CD4-positive, alpha-beta T cell (primary cell): Measurements from ENCODE around the gene CPEB1. TPM values are rescaled to one million over a fixed set of nuclear protein-coding genes. Genes with fewer than 3 reads are reported as not detected.

Source experiments
- ATAC-seq: fragments of 200-7000 bp; cut with Tn5 transposase; one replicate; pipeline ENCODE4 v1.10.0; 2022; ENCODE audit warnings: mild to moderate bottlenecking; ENCODE audit not compliant: poor library complexity
- CTCF ChIA-PET: fragments of 350-600 bp; sonication (Branson Sonifier 250); formaldehyde crosslinking; loops from one replicate; lab custom pipeline; 2021; ENCODE audit warnings: antibody characterized with exemption, inconsistent platforms; lab: Charles Lee
- POLR2A ChIA-PET: fragments of 350-600 bp; sonication (Branson Sonifier 250); formaldehyde crosslinking; loops from one replicate; lab custom pipeline; 2021; ENCODE audit warnings: antibody characterized with exemption, inconsistent platforms; lab: Charles Lee
- DNase-seq, 14 experiments: peaks; one replicate each; pipeline ENCODE4 v3.0.0-alpha.2; 2013 to 2020; ENCODE audit warnings: mixed read lengths in 2 of 14
- H3K27ac ChIP-seq, 2 donors: one replicate each; pipeline versions ENCODE4 v1.5.1 to v1.7.0; 2013; ENCODE audit warnings: low read length in 2 of 2, low read depth in 1 of 2, mild to moderate bottlenecking in 1 of 2
- H3K27me3 ChIP-seq, 2 experiments: 1 replicate in 1 of 2; 2 replicates in 1 of 2; pipeline versions ENCODE4 v1.6.1 to v1.7.0; 2013; ENCODE audit warnings: low read length in 2 of 2, control low read depth in 1 of 2, mild to moderate bottlenecking in 1 of 2, moderate library complexity in 1 of 2; ENCODE audit not compliant: insufficient read depth in 2 of 2, control insufficient read depth in 1 of 2
- H3K36me3 ChIP-seq: one replicate; pipeline ENCODE4 v1.6.1; 2013; ENCODE audit warnings: low read length, control low read depth; ENCODE audit not compliant: insufficient read depth
- H3K4me1 ChIP-seq: one replicate; pipeline ENCODE4 v1.6.1; 2013; ENCODE audit warnings: low read length, control low read depth; ENCODE audit not compliant: insufficient read depth
- H3K4me3 ChIP-seq: one replicate; pipeline ENCODE4 v1.5.1; 2013; ENCODE audit warnings: mild to moderate bottlenecking, low read length, moderate library complexity
- H3K9me3 ChIP-seq, 2 experiments: 1 replicate in 1 of 2; 2 replicates in 1 of 2; pipeline versions ENCODE4 v1.6.1 to v1.7.0; 2013; ENCODE audit warnings: low read length in 2 of 2, mild to moderate bottlenecking in 2 of 2, control low read depth in 1 of 2, moderate library complexity in 1 of 2; ENCODE audit not compliant: control insufficient read depth in 1 of 2, insufficient read depth in 1 of 2
- H3K27ac Mint-ChIP-seq: one replicate; pipeline ENCODE4 v1.8.0; 2020; ENCODE audit warnings: mixed read lengths
- H3K27me3 Mint-ChIP-seq: one replicate; pipeline ENCODE4 v1.8.0; 2021; ENCODE audit warnings: mixed read lengths
- H3K36me3 Mint-ChIP-seq: one replicate; pipeline ENCODE4 v1.8.0; 2021; ENCODE audit warnings: low read depth, mixed read lengths
- H3K4me1 Mint-ChIP-seq: one replicate; pipeline ENCODE4 v1.8.0; 2021; ENCODE audit warnings: low read depth, mixed read lengths
- H3K4me3 Mint-ChIP-seq: one replicate; pipeline ENCODE4 v1.8.0; 2020; ENCODE audit warnings: mild to moderate bottlenecking, mixed read lengths
- H3K9me3 Mint-ChIP-seq: one replicate; pipeline ENCODE4 v1.8.0; 2020; ENCODE audit warnings: mixed read lengths
- intact Hi-C, 2 experiments: fragments of 100-400 bp; cut with DNase I in 1 of 2; cut with micrococcal nuclease in 1 of 2; formaldehyde crosslinking; loops; one replicate each; pipeline versions ENCODE4 v1.15.1 to v1.9.0; 2023 to 2025; cut with DNase I, micrococcal nuclease
- total RNA-seq, 174 experiments: library from RNA in 2 of 174; stranded (reverse) in 2 of 174; gene quantifications; one replicate each; pipeline ENCODE4 v1.2.3 and lab custom pipeline; 2021 to 2026
- TF ChIP-seq, protein P1 (sequence below): fragments of 200-600 bp; IDR thresholded peaks from one replicate; pipeline ENCODE4 v1.8.0; 2022; ENCODE audit warnings: antibody characterized with exemption, mild to moderate bottlenecking

Gene CPEB1
- total RNA-seq, 2 experiments from 2014 or later: 0.19 to 0.61 TPM

GRCh38 chr15:82553846-82554245 lies 93.3 kb downstream of the CPEB1 start:
- no peaks in the 10 kb centered on the region for H3K36me3 Mint-ChIP-seq
- H3K27me3 Mint-ChIP-seq: peaks cover 4% of the 10 kb centered on the region
- intact Hi-C loops: no loop called here
- CTCF ChIA-PET: no interaction called here
- Histone ChIP-seq H3K9me3 (no peaks in the 10 kb centered on the region), H3K27me3 (no peaks in the 10 kb centered on the region), H3K4me1 (no peaks in the 10 kb centered on the region), H3K4me3 (no peak overlapping the region), H3K36me3 (no peaks in the 10 kb centered on the region), H3K27ac (no peak overlapping the region)
- DNase-seq (no peak), ATAC-seq (no peak)
- POLR2A ChIA-PET: no interaction called here
- no peaks in the 10 kb centered on the region for H3K4me1 Mint-ChIP-seq
- H3K4me3 Mint-ChIP-seq: no peak overlapping the region
- H3K27ac Mint-ChIP-seq: no peak overlapping the region
- no peaks in the 10 kb centered on the region for H3K9me3 Mint-ChIP-seq
- TF ChIP-seq, protein P1, sequence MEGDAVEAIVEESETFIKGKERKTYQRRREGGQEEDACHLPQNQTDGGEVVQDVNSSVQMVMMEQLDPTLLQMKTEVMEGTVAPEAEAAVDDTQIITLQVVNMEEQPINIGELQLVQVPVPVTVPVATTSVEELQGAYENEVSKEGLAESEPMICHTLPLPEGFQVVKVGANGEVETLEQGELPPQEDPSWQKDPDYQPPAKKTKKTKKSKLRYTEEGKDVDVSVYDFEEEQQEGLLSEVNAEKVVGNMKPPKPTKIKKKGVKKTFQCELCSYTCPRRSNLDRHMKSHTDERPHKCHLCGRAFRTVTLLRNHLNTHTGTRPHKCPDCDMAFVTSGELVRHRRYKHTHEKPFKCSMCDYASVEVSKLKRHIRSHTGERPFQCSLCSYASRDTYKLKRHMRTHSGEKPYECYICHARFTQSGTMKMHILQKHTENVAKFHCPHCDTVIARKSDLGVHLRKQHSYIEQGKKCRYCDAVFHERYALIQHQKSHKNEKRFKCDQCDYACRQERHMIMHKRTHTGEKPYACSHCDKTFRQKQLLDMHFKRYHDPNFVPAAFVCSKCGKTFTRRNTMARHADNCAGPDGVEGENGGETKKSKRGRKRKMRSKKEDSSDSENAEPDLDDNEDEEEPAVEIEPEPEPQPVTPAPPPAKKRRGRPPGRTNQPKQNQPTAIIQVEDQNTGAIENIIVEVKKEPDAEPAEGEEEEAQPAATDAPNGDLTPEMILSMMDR: no peak

DNA sequence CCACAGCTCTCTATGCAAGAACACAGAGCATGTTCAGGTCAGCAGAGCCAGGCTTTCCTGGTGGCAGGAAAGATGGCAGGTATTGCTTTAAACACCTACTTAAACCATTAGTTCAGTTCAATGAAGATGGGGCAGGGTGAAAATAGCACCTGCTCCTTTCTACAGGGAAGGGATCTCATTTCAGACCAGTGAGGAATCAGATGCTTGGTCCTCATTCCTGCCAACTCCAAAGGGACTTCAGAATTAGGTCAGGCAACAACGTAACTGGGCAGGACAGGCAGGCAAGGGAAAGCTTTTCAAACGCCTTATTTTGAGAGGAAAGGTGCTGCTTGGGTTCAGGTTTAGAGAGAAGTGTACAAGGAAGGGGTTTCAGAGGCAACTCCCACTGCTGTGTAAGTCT lies 94.3 kb downstream of the CPEB1 start:
- Mint-ChIP-seq H3K9me3 (no peaks in the 10 kb centered on the region), H3K36me3 (no peaks in the 10 kb centered on the region), H3K4me3 (no peak overlapping the region), H3K4me1 (no peaks in the 10 kb centered on the region), H3K27ac (no peak overlapping the region), H3K27me3 (peaks cover 4% of the 10 kb centered on the region)
- H3K9me3 ChIP-seq: no peaks in the 10 kb centered on the region
- no peak overlapping the region for H3K4me3 ChIP-seq
- intact Hi-C loops: no loop called here
- H3K36me3 ChIP-seq: no peaks in the 10 kb centered on the region
- no peak for DNase-seq
- ChIA-PET CTCF (no interaction called here), POLR2A (no interaction called here)
- no peak for ATAC-seq
- TF ChIP-seq, protein P1: no peak
- H3K4me1 ChIP-seq: no peaks in the 10 kb centered on the region
- H3K27me3 ChIP-seq: no peaks in the 10 kb centered on the region
- H3K27ac ChIP-seq: no peak overlapping the region

DNA sequence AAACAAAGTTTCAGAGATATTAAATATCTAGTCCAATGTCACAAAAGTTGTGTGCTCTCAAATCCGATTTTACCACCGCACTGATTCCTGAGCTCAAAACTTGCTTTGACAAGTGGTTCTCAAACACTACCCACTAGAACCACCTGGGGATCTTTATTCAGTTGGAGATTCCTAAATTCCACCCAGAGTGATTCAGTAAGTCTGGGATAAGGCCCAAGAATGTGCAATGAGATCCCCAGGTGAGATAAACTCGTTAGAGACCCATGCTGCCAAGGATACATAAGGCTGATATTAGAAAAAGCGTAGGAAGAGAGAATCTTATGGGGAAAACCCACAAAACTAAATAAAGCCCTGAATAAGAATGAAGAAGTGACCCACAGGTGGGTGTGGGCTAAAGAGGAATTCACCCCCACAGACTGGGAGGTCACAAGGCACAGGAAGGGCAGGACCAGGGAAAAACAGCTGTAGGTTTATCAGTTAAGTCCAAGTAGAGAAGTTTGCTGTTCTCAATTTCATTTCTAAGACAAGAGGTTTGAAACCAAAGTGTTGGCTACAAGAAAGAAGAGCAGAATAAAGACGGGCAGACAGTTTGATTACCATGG lies 95.4 kb downstream of the CPEB1 start:
- no peak overlapping the region for H3K27ac Mint-ChIP-seq
- POLR2A ChIA-PET: interaction anchor here (1.1 kb wide), 1 partner anchor 10 kb away, joined by 4 read pairs; no protein-coding TSS in a partner anchor
- no peaks in the 10 kb centered on the region for H3K36me3 ChIP-seq
- peaks cover 2% of the 10 kb centered on the region for H3K27me3 Mint-ChIP-seq
- TF ChIP-seq, protein P1: no peak
- CTCF ChIA-PET: interaction anchor here (0.9 kb wide), 1 partner anchor 14 kb away, joined by 3 read pairs; no protein-coding TSS in a partner anchor
- H3K27ac ChIP-seq: no peak overlapping the region
- no peaks in the 10 kb centered on the region for H3K4me1 ChIP-seq
- no peak overlapping the region for H3K4me3 ChIP-seq
- no peaks in the 10 kb centered on the region for H3K9me3 ChIP-seq
- no peak for DNase-seq
- no peaks in the 10 kb centered on the region for H3K36me3 Mint-ChIP-seq
- H3K27me3 ChIP-seq: no peaks in the 10 kb centered on the region
- no peak overlapping the region for H3K4me3 Mint-ChIP-seq
- H3K4me1 Mint-ChIP-seq: no peaks in the 10 kb centered on the region
- ATAC-seq: no peak
- no peaks in the 10 kb centered on the region for H3K9me3 Mint-ChIP-seq
- intact Hi-C loops: no loop called here
